ENCODE data around the gene TMEM150C.

TMEM150C gene

DNA sequence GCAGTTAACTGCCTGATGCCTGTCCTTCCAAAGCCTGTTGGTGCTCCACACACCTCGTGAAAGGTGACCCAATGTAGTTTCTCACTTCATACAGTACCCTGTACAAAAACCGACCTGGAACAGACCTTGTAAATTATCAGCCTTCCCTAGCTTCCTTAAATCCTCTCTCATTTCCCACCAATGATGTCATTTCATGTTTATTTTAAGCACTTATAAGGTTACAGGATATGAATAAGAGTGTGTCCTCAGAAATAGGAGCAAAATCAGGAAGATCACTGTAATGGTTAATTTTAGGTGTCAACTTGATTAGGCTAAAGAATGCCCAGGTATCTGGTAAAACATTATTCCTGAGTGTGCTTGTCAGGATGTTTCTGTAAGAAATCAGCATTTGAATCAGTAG lies 44.7 kb downstream of the TMEM150C start:
- TF ChIP-seq, protein P1, sequence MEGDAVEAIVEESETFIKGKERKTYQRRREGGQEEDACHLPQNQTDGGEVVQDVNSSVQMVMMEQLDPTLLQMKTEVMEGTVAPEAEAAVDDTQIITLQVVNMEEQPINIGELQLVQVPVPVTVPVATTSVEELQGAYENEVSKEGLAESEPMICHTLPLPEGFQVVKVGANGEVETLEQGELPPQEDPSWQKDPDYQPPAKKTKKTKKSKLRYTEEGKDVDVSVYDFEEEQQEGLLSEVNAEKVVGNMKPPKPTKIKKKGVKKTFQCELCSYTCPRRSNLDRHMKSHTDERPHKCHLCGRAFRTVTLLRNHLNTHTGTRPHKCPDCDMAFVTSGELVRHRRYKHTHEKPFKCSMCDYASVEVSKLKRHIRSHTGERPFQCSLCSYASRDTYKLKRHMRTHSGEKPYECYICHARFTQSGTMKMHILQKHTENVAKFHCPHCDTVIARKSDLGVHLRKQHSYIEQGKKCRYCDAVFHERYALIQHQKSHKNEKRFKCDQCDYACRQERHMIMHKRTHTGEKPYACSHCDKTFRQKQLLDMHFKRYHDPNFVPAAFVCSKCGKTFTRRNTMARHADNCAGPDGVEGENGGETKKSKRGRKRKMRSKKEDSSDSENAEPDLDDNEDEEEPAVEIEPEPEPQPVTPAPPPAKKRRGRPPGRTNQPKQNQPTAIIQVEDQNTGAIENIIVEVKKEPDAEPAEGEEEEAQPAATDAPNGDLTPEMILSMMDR (IDR thresholded peaks at IDR 0.05; ENCODE audit: control extremely low read depth, extremely low read depth, low read depth, missing control alignments), result no peak
- POLR2A ChIA-PET, result no interaction called here
- DNase-seq (ENCODE audit: extremely low spot score), result no peak
- CTCF ChIA-PET, result no interaction called here

DNA sequence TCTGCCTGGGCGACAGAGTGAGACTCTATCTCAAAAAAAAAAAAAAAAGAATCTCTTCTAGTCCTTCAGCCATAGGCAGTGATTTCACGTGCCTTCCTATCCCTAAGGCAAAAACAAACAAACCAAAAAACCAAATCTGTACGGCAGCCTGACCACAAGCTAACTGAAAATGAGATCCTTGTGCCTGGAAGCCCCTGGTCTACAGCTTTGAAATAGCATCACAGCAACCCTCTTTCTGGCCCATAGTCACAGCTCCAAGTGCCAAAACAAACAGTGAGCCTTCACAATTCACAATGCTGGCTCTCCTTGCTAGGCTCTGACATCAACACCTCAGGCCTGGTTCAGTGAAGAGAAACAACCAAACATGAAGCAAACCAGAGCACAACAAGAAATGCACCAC lies 46.1 kb downstream of the TMEM150C start:
- CTCF ChIA-PET, result interaction anchor here (0.6 kb wide), 1 partner anchor 531 kb away, joined by 3 read pairs; no protein-coding TSS in a partner anchor
- DNase-seq (ENCODE audit: extremely low spot score), result no peak
- TF ChIP-seq, protein P1 (IDR thresholded peaks at IDR 0.05; ENCODE audit: control extremely low read depth, extremely low read depth, low read depth, missing control alignments), result no peak
- POLR2A ChIA-PET, result no interaction called here

DNA sequence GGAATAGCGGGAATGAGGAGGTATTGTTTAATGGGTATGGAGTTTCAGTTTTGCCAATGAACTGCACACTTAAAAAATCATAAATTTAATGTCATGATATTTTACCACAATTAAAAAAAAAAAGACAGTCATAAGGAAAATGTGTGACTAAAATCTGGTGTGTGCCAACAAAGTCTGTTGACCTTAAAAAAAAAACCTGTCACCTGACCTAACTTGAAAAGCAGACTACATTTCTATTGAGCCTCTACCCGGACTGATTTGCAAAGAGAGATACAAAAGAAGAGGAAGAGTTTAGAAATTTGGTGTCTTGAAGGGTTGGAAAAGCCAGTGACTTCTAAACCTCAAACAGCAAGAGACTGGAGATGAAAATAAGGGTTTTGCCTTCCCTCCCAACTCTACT lies 48.4 kb downstream of the TMEM150C start:
- CTCF ChIA-PET, result interaction anchor here (1.9 kb wide), 1 partner anchor 19 kb away, joined by 4 read pairs; no protein-coding TSS in a partner anchor
- POLR2A ChIA-PET, result no interaction called here
- DNase-seq (ENCODE audit: extremely low spot score), result no peak
- TF ChIP-seq, protein P1 (IDR thresholded peaks at IDR 0.05; ENCODE audit: control extremely low read depth, extremely low read depth, low read depth, missing control alignments), result no peak

DNA sequence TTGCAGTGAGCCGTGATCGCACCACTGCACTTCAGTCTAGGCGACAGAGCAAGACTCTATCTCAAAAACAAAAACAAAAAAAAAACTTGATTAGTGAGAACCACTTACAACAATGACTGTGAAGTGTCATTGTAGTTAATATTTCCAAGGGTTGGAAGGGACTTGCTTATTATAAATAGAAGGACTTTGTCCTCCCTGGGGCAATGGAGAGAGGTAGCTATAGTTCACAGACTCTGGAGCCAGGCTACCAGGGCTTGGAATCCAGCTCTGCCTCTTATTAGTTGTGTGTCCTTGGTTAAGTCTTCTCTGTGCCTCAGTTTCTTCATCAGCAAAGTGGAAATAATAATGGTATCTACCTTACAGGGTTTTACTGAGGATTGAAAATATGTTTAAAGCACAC lies 51.6 kb downstream of the TMEM150C start:
- ChIA-PET CTCF (no interaction called here), POLR2A (no interaction called here)
- TF ChIP-seq, protein P1 (IDR thresholded peaks at IDR 0.05; ENCODE audit: control extremely low read depth, extremely low read depth, low read depth, missing control alignments), result no peak

DNA sequence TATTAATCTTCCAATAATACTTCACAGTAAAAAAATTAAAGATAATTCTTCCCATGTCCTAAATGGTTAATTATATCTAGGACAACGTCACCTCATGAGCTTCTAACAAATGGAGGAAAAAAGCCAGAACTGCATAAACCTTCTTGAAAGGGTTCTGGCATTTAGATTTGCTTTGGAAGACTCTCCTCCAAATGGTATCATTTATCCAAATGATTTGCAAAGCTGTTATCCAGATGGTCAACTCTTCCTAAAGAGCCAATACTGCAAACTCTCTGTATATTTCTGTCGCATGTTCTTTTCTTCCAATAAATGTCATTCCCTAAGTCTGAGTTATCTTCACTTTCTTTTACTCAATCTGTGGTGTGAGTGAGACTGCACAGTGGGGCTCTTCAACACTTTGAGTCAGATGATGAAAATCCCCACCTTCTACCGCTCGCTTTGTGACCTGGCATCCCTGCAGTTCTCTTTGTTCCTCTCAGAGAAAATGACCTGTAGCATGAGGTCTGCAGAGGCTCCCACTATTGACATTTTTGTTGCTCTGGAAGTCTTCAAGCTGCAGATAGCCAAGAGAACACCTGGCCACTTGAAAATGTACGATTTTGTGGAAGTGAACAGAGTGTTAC lies 52.9 kb downstream of the TMEM150C start:
- DNase-seq (ENCODE audit: extremely low spot score), result no peak
- ChIA-PET CTCF (no interaction called here), POLR2A (no interaction called here)
- TF ChIP-seq, protein P1 (IDR thresholded peaks at IDR 0.05; ENCODE audit: control extremely low read depth, extremely low read depth, low read depth, missing control alignments), result no peak

More for the DNA sequence above, 51.6 kb downstream of the TMEM150C start:
- no peak for DNase-seq (ENCODE audit: extremely low spot score)

DNA sequence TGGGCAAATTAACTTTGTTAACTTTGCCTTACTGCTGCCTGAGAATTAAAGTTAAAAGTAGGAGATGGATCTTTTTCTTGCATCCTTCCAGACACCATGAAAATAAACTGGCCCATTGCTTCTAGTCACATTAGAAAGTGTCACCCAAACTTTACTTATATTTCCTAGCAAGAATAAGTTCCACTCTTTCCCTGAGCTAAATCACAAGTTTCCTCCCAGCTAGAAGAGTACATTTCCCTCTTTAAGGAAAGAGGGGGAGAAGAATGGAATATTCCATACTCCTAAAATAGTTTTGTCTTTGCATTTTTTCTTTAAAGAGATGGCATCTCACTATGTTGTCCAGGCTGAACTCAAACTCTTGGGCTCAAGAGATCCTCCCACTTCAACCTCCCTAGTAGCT lies 53.8 kb downstream of the TMEM150C start:
- TF ChIP-seq, protein P1 (IDR thresholded peaks at IDR 0.05; ENCODE audit: control extremely low read depth, extremely low read depth, low read depth, missing control alignments), result no peak
- CTCF ChIA-PET, result no interaction called here
- no peak for DNase-seq (ENCODE audit: extremely low spot score)
- POLR2A ChIA-PET, result no interaction called here

Data from GM10248 (cell line).